ENCODE measurements around the gene LGALS9C.
"Not testable (repeated sequence)": the region's sequence is repeated elsewhere in the genome, so short reads cannot be mapped to it uniquely, and the experiment has no call there.

The LGALS9C gene

GRCh38 chr17:18476508-18477308 is at the start of gene LGALS9C:
TSS of gene LGALS9C (plus strand) at chr17:18476789. CDS start at chr17:18476855, 66 bp downstream.
- H3K36me3 ChIP-seq = not testable (repeated sequence)

DNA sequence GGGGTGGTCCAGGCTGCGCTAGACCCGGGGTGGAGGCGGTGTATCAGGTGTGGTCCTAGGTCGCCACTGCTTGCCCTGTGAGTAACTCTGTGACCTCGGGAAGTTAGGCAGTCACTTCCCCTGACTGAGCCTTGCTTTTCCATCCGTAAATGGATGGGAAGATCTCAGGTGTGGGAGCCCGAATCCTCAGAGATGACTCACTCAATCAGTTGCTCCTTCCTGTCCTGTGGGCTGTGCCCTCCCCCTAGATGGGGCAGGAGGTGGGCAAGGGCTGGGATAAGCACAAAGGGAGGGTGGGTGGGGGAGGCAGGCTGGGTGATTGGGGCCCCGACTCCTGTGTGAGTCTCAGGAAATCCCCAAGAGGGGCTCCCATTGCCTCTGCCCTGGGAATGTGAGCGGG is 44.4 kb upstream of the LGALS9C start:
- H3K36me3 ChIP-seq; H3K4me3 ChIP-seq (ENCODE audit: low read depth in 1 of 2, low read length in 1 of 2); H3K9me3 ChIP-seq; H3K4me1 ChIP-seq (ENCODE audit: control insufficient read depth in 1 of 2, insufficient read depth in 1 of 2, low read depth in 1 of 2, low read length in 1 of 2); H3K27me3 ChIP-seq; H3K27ac ChIP-seq: not testable (repeated sequence)

More at GRCh38 chr17:18476508-18477308, at the start of gene LGALS9C:
- H3K4me1 ChIP-seq (ENCODE audit: control insufficient read depth in 1 of 2, insufficient read depth in 1 of 2, low read depth in 1 of 2, low read length in 1 of 2) = peaks cover 8 to 13% of the 10 kb centered on the region in 2 experiments
- peak within 1 kb of the TSS; percentile 60 to 64 for H3K4me3 ChIP-seq (ENCODE audit: low read depth in 1 of 2, low read length in 1 of 2)
- not testable (repeated sequence) for H3K27me3 ChIP-seq, H3K9me3 ChIP-seq
- H3K27ac ChIP-seq = peak within 1 kb of the TSS; percentile 89
- TF ChIP-seq CTCF (IDR thresholded peaks at IDR 0.05) = peak; percentile 21

DNA sequence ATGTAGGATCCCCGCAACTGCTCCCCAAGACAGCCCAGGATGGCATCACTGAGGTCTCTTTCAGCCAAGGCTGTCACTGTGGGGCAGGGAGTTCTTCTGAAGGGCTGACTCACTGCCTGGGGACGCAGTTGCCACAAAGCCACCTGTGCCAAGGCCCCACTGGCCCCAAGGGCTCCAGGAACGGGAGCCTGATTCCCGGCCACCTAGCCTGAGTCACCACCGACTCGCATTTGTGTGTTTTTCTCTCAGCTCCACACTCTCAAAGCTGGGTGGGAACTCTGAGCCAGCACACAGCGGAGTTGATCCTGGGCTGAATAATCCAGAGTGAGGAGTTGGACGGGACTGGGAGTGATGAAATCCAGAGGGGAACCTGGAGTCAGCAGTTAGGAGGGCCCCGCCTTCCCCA is 37.1 kb upstream of the LGALS9C start:
- not testable (repeated sequence) for H3K27ac ChIP-seq; H3K4me3 ChIP-seq (ENCODE audit: low read depth in 1 of 2, low read length in 1 of 2); H3K27me3 ChIP-seq; H3K4me1 ChIP-seq (ENCODE audit: control insufficient read depth in 1 of 2, insufficient read depth in 1 of 2, low read depth in 1 of 2, low read length in 1 of 2); H3K36me3 ChIP-seq; H3K9me3 ChIP-seq

DNA sequence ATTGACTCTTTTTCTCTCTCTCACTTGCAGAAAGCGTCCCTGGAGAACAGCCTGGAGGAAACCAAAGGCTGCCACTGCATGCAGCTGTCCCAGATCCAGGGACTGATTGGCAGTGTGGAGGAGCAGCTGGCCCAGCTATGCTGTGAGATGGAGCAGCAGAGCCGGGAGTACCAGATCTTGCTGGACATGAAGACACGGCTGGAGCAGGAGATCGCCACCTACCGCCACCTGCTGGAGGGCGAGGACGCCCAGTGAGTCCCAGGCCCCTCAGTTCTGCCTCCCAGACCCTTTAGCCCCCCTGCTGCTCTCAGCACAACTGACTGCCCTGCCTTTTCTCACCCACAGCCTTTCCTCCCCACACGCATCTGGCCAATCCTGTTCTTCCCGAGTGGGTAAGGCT is 34.5 kb upstream of the LGALS9C start:
- H3K4me1 ChIP-seq (ENCODE audit: control insufficient read depth in 1 of 2, insufficient read depth in 1 of 2, low read depth in 1 of 2, low read length in 1 of 2); H3K9me3 ChIP-seq; H3K27me3 ChIP-seq; H3K4me3 ChIP-seq (ENCODE audit: low read depth in 1 of 2, low read length in 1 of 2); H3K36me3 ChIP-seq; H3K27ac ChIP-seq: not testable (repeated sequence)

DNA sequence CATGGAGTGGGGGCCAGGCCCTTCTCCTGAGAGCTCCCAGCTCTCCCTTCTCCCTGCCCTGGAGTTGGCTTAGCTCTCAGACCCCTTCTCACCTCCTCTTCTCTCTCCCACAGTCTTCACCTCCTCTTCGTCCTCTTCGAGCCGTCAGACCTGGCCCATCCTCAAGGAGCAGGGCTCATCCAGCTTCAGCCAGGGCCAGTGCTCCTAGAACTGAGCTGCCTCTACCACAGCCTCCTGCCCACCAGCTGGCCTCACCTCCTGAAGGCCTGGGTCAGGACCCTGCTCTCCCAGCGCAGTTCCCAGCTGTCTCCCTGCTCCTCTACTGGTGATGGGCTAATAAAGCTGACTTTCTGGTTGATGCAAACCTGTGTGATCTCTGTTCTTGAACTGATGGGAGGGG is 34.1 kb upstream of the LGALS9C start:
- not testable (repeated sequence) for H3K9me3 ChIP-seq; H3K4me3 ChIP-seq (ENCODE audit: low read depth in 1 of 2, low read length in 1 of 2); H3K27ac ChIP-seq; H3K36me3 ChIP-seq; H3K27me3 ChIP-seq; H3K4me1 ChIP-seq (ENCODE audit: control insufficient read depth in 1 of 2, insufficient read depth in 1 of 2, low read depth in 1 of 2, low read length in 1 of 2)

DNA sequence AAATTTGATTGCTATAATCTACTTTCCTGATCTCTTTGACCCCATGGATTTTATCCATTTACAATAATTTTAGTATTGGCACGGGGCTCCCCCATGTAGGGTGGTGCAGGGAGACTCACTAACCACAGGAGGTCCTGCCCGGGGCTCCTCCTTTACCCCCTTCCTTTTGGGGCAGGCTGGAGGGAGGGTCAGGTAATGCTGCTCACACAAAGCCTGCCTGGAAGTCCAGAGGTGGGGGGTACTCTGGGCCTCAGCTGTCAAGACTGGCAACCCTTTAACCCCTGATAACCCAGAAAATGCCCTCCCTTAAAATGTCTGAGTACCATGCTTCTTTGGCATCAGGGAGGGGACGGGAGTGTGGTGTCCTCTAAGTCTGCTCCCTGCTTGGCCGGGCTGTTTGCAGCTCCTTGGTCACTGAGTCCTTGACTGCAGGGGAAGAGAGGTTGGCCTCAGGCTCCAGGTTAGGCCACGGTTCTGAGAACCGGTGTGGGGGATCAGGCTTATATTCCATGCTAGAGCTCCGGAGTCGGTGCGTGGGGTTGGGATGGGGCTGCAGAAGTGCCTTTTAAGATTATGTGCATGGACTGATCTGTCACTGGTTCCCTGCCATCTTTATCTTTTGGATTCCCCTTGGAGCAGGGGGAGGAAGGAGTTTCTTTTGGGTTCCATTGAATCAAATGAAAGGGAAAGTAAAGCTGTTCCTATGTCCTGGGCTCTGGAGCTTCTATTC is 28.9 kb upstream of the LGALS9C start:
- not testable (repeated sequence) for H3K27ac ChIP-seq; H3K27me3 ChIP-seq; H3K4me1 ChIP-seq (ENCODE audit: control insufficient read depth in 1 of 2, insufficient read depth in 1 of 2, low read depth in 1 of 2, low read length in 1 of 2); H3K4me3 ChIP-seq (ENCODE audit: low read depth in 1 of 2, low read length in 1 of 2); H3K36me3 ChIP-seq; H3K9me3 ChIP-seq

DNA sequence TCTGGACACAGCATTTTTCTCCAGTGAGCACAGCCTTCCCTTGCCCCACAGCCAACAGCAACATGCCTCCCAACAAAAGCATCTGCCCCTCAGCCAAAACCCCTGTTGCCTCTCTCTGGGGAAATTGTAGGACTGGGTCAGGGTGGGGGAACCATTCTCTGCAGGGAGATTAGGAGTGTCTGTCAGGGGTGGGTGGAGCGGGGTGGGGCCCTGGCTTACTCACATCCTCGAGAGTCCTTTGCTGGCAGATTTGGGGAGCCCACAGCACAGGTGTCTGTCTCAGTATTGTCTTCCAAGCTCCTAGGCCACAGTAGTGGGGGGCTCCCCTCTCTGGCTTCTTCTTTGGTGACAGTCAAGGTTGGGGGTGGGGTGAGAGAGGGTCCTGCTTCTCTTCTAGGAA is 28.3 kb upstream of the LGALS9C start:
- H3K4me1 ChIP-seq (ENCODE audit: control insufficient read depth in 1 of 2, insufficient read depth in 1 of 2, low read depth in 1 of 2, low read length in 1 of 2); H3K9me3 ChIP-seq; H3K4me3 ChIP-seq (ENCODE audit: low read depth in 1 of 2, low read length in 1 of 2); H3K27ac ChIP-seq; H3K27me3 ChIP-seq; H3K36me3 ChIP-seq: not testable (repeated sequence)

- not testable (repeated sequence) for H3K4me1 ChIP-seq (ENCODE audit: control insufficient read depth in 1 of 2, insufficient read depth in 1 of 2, low read depth in 1 of 2, low read length in 1 of 2); H3K27ac ChIP-seq; H3K27me3 ChIP-seq; H3K9me3 ChIP-seq; H3K36me3 ChIP-seq; H3K4me3 ChIP-seq (ENCODE audit: low read depth in 1 of 2, low read length in 1 of 2)
Observed at GRCh38 chr17:18449833-18450232, 26.8 kb upstream of the LGALS9C start.

GRCh38 chr17:18450998-18451397 is 25.6 kb upstream of the LGALS9C start:
- H3K27ac ChIP-seq; H3K9me3 ChIP-seq; H3K4me1 ChIP-seq (ENCODE audit: control insufficient read depth in 1 of 2, insufficient read depth in 1 of 2, low read depth in 1 of 2, low read length in 1 of 2); H3K36me3 ChIP-seq; H3K27me3 ChIP-seq; H3K4me3 ChIP-seq (ENCODE audit: low read depth in 1 of 2, low read length in 1 of 2): not testable (repeated sequence)

DNA sequence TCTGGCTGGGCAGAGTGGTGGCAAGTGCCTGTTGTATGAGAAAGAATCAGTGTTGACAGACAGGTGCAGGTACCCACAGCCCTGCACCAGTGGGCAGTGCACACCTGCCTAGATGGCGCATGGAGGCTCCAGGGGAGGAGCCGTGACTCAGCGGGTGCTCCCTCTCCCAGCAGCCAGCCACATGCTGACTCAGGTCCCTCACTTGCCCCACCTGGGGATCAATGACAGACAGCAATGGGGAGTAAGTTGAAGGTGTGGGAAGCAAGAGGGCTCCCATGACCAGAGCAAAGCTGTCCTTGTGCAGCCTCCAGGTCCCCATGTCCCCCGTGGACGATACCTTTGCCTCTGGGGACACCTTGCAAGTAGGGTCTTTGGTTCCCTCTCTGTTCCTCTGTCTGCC is 24.6 kb upstream of the LGALS9C start:
- not testable (repeated sequence) for H3K4me1 ChIP-seq (ENCODE audit: control insufficient read depth in 1 of 2, insufficient read depth in 1 of 2, low read depth in 1 of 2, low read length in 1 of 2); H3K27me3 ChIP-seq; H3K27ac ChIP-seq; H3K9me3 ChIP-seq; H3K36me3 ChIP-seq; H3K4me3 ChIP-seq (ENCODE audit: low read depth in 1 of 2, low read length in 1 of 2)

- H3K27ac ChIP-seq; H3K27me3 ChIP-seq; H3K36me3 ChIP-seq; H3K9me3 ChIP-seq; H3K4me3 ChIP-seq (ENCODE audit: low read depth in 1 of 2, low read length in 1 of 2); H3K4me1 ChIP-seq (ENCODE audit: control insufficient read depth in 1 of 2, insufficient read depth in 1 of 2, low read depth in 1 of 2, low read length in 1 of 2): not testable (repeated sequence)
Observed at GRCh38 chr17:18459035-18459434, 17.6 kb upstream of the LGALS9C start.

DNA sequence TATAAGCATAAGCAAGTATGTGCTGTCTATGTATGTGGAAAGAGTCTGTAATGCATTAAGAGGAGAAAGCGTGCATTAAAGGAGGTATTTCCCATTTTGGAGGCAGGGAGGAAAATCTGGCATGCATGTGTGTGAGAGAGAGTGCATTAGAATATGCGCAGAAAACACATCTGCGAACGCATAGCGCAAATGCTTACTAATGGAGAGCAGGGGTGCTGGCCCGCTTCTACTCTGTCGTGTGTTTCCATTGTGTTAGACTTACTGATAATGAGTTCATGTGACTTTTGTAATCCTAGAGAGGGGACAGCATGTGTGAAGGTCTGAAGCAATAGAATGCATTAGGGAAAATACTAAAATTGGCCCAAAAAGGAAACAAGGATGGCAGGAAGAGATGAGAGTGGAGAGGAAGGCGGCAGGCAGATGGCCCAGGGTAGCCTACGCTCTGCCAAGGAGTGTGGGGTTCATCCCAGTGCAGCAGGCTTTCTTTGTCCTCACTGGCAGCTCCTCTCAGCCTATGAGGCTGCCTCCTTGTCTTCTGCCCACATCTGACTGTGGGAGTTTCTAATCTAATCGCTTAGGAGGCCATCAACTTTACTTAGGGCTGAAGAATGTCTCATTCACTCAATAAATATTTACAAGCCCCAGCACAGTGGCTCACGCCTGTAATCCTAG is 12.6 kb upstream of the LGALS9C start:
- not testable (repeated sequence) for H3K36me3 ChIP-seq; H3K4me3 ChIP-seq (ENCODE audit: low read depth in 1 of 2, low read length in 1 of 2); H3K4me1 ChIP-seq (ENCODE audit: control insufficient read depth in 1 of 2, insufficient read depth in 1 of 2, low read depth in 1 of 2, low read length in 1 of 2); H3K27ac ChIP-seq; H3K27me3 ChIP-seq; H3K9me3 ChIP-seq
